ENCODE measurements around the gene NHSL1.

DNA sequence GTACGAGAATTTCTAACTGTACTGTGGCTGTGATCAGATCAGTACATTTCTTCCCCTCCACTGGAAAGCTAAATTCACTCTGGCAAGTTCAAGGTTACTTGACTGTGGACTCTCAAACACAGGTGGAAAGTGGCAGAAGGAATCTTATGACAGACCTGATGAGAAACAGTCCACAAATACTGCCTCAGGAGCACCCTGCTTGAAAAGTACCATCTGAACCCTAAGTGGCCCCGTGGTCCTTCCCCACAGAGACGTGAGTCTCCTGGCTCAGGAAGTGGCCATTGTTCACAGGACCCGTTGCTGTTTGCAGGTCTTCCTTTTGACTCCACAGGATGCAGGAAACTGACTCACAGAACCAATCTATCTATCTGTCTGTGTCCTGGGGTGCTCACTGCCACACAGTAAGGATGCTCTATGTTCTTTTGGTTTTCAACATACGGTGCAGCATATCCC is 47.5 kb upstream of the NHSL1 start:
- TF ChIP-seq, protein P1, sequence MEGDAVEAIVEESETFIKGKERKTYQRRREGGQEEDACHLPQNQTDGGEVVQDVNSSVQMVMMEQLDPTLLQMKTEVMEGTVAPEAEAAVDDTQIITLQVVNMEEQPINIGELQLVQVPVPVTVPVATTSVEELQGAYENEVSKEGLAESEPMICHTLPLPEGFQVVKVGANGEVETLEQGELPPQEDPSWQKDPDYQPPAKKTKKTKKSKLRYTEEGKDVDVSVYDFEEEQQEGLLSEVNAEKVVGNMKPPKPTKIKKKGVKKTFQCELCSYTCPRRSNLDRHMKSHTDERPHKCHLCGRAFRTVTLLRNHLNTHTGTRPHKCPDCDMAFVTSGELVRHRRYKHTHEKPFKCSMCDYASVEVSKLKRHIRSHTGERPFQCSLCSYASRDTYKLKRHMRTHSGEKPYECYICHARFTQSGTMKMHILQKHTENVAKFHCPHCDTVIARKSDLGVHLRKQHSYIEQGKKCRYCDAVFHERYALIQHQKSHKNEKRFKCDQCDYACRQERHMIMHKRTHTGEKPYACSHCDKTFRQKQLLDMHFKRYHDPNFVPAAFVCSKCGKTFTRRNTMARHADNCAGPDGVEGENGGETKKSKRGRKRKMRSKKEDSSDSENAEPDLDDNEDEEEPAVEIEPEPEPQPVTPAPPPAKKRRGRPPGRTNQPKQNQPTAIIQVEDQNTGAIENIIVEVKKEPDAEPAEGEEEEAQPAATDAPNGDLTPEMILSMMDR (conservative IDR thresholded peaks at IDR 0.05 in 1 of 2, IDR thresholded peaks at IDR 0.05 in 1 of 2; ENCODE audit: extremely low read depth in 1 of 2, insufficient read depth in 1 of 2, low read depth in 1 of 2, low read length in 2 of 2), result no peak
- no peak for TF ChIP-seq EZH2 (IDR thresholded peaks at IDR 0.05; ENCODE audit: borderline replicate concordance, low read length)

Data from mammary epithelial cell (primary cell).